Islet of Langerhans (tissue), 1 donor: Measurements from ENCODE around the gene KNSTRN.

ENCODE experiments used
- FAIRE-seq: peaks from one replicate; lab custom pipeline; 2011; peaks lifted over from hg19 to GRCh38; lab: Jason Lieb, UNC

The KNSTRN gene

DNA sequence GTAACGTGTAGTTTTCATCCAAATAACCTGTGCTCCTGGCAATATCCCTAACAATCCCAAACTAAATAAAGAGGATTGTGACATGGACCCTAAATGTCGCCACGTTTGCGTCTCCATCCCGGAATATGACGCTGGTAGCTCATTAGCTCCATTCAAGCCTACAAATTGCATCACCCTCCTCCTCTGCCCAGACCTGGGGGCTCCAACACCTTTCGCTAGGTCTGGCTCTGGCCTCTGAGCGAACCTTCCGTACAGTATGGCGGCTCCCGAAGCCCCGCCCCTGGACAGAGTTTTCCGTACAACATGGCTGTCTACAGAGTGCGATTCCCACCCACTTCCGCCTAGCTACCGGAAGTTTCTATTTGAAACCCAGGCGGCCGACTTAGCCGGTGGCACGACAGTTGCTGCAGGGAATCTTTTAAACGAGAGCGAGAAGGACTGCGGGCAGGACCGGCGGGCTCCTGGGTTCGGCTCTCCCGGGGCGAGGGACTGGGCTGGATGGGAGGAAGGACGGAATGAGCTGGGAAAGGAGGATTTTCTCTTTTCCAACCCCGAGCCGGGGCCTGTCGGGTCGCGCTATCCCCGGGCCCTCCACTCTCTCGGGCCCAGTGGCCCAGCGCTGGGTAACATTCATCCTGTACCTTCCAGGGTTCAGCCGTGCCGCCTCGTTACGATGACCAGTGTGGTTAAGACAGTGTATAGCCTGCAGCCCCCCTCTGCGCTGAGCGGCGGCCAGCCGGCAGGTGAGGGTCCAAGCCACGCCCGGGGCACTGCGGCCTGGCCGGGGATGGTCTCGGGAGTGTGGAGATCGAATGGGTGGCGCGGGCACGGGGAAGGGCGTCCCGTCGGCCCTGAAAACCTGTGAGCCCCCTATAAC lies at the start of gene KNSTRN:
Gene KNSTRN, plus strand, starts transcription at position 142 of the 877 bp plus-strand sequence. Its CDS starts 115 bp downstream, at position 257.
- FAIRE-seq, result peak; percentile 88

GRCh38 chr15:40333922-40334492 lies 48.5 kb upstream of the KNSTRN start:
- no peak for FAIRE-seq

DNA sequence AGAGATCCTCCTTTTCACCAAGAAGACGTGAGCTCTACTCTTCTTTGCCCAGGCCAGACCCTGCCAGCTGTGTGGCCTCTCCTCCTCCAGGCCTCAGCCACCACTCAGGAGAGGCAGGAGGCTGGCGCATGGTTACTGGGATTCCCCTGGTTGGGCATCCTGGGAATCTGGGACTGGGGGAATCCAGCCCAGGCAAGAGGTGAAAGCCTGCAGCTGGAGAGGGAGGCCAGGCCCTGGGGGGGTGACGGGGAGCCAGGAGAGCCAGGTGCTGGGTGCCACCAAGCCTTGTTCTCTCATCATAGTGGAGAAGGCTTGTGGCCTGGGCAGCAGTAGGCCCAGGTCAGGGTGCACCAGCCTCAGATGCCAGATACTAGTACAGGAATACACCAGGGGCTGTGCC lies 48.0 kb upstream of the KNSTRN start:
- no peak for FAIRE-seq

- no peak for FAIRE-seq
Measured at GRCh38 chr15:40334941-40335795, 47.4 kb upstream of the KNSTRN start.

GRCh38 chr15:40335938-40336743 lies 46.4 kb upstream of the KNSTRN start:
- FAIRE-seq, result no peak

GRCh38 chr15:40336744-40337122 lies 45.8 kb upstream of the KNSTRN start:
- no peak for FAIRE-seq

DNA sequence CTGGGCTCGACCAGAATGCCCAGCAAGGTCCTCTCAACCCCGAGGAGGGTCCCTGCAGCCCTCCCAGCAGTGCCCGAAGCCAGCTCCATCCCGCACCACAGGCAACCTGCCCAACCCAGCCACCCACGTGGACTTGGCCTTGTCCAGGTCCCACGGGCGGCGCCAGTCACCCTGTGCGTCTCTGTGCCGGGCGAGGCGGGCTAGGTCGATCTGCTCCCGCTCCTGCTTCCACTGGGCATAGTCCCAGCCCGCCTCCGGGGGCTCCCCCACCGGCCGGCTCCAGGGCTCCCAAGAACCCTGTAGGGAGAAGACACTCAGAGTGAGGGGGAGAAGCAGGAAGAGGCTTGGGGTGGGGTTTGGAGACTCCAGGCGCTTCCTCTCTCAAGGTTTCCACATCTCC lies 44.9 kb upstream of the KNSTRN start:
- FAIRE-seq, result no peak

- FAIRE-seq, result no peak
Measured at GRCh38 chr15:40338041-40338657, 44.4 kb upstream of the KNSTRN start.

DNA sequence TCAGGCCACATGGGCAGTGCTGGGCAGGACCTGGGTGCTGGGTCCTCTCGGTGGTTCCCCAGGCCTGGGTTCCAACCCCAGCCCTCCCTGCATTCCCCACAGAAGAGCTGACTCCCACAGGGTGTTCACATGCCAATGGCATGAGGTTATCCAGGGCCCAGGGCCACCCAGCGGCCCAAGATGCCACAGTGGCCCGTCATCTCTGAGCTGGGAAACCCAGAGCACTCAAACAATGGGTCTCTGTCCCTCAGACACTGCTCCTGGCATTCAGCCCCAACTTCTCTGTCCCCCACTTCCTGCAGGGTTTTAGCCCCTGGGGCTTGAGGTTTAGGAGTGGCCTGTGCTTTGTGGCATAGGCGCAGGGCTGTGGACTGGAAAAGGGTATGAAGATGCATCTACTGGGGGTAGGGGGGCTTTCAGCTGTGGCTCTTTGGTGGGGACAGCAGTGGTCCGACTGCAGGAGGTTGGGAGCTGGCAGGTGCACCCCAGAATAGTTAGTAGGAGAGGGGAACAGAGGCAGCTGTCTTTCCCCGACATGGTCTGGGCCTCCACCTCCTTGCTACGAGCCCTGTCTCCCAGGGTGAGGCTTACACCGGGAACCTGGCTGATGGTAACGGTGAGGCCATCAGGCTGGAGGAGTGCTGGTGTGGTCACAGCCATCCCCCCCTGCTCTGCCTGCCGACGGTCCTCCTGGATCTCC lies 43.5 kb upstream of the KNSTRN start:
- no peak for FAIRE-seq

DNA sequence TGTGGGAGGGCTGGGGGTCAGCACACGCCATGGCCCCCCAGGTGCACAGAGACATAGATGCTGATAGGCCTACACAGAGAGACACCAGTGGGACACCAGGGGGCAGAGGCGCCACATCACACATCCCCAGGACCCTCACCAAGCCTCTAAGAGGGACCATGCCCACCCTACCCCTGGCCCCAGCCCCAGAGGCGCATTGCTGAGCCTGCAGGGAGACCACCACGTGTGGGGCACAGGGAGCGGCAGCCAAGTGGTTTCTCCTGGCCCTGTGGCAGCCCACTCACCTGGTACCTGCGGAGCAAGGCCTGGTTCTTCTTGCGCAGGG lies 42.9 kb upstream of the KNSTRN start:
- FAIRE-seq, result no peak

DNA sequence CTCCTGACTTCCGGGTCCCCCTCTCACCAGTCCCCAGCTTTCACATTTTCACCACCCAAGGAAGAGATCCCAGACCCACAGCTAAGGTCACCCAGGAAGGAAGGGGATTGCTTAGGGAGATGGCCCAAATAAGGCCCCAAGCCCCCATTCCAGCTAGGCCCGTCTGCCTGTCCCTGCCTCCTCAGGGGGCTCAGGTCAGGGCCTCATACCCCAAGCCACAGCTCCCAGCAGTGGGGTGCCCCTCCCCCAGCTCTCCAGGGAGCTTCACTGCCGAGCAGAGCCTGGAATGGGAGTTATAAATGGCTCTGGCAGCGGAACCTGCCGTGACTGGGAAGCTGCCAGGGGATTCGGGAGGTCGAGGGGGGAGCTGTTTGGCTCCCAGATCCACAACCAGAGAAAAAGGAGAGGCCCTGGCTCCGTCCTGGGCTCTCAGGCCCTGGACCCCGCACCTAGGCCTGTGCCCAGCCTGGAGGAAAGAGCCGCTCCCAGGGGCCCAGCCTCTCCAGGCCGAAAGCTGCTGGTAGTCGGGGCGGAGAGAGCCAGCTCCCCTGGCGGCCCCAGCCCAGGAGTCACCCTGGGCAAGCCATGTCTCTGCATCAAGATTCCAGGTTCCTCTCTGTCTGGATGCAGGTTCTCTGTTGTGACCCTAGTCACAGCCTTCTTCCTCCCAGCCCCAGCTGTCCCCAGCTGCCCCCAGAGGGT lies 42.3 kb upstream of the KNSTRN start:
- no peak for FAIRE-seq

DNA sequence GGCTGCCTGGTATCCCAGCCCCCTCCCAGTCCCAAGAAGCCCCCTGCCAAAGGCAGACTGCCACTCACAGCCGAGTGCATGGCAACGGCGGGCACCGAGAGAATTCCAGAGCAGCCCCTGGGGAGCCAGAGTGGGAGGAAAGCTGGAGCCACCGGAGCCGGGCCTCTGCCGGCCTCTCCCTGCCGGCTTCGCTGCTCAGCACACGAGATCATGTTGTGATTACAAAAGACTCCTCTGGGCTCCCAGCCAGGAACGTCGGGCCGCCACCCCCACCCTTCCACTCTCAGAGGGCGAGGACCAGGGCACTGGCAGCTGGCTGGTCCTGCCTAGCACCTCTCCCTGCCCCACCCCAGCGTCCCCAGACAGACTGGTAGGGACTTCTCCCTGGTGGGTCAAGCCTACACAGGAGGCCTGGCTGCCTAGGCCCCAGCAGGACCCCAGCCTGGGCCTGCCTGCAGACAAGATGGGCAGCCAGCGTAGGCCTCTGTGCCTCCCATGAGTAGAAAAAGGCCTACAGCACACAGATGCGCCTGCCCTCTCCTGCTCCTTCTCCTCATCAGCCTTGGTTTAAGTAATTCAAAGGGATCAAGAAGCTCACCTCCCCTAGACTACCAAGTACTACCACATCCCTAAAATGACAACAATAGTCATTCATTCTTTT lies 41.7 kb upstream of the KNSTRN start, which contains the start of gene CCDC9B:
Gene CCDC9B, minus strand, starts transcription at position 200 of the 661 bp plus-strand sequence. Its CDS starts 120 bp downstream, at position 80.
- no peak for FAIRE-seq

- no peak for FAIRE-seq
Measured at GRCh38 chr15:40342416-40343320, 39.9 kb upstream of the KNSTRN start.

GRCh38 chr15:40343512-40343911 lies 39.0 kb upstream of the KNSTRN start:
- FAIRE-seq, result no peak

GRCh38 chr15:40344217-40344616 lies 38.3 kb upstream of the KNSTRN start:
- no peak for FAIRE-seq

DNA sequence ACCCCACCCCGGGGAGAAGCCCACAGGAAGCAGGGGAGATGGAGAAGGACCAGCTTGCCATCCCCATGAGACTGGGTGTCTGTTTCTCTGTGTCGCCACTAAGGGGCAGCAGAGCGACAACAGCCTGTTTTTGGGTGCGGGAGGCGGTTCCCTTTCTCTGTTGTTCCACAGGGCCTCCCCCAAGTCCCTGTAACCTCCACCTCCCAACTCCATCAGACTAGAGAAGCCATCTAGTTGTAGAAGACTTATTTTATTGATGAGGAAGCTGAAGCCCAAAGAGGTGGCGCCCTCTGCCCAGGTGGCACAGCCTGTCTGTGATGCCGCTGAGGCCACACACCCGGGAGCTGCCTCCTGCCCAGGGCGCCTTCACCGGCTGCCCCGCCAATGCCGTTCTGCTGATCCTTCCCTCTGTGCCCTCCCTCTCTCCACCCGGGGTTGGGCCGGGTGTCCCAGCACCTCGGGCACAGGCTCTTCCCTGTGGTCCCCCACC lies 37.8 kb upstream of the KNSTRN start:
- FAIRE-seq, result no peak

DNA sequence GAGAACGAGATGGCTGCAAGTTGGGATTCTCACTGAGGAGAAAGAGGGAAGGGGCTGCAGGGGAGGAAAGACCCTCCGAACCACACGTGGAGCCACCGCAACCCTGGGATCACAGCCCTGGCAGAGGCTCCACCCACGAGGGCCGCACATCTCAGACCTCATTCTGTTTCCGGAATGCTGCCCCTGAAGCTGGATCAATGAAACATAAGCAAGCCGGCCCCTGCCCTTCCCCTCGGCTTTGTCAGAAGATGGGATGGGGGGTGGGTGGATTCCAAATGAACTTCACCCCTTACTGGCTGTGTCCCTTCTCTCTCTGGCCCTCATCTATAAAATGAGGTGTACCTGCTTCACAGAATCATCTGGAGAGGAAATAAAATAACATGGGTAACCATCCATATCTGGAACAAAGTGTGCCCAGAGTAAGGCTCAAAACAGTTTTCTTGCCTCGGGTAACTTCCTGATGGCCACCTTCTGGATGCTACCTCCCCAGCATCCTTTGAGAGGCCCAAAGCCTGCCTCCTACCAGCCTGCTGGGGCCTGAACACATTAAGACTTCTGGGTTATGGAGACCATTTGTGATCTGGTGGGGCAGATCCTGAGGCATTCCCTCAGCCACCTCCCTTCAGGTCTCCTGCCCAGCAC lies 37.2 kb upstream of the KNSTRN start:
- no peak for FAIRE-seq
